BJ (cell line): ENCODE data around the gene SLC11A1. TPM values are rescaled to one million over a fixed set of nuclear protein-coding genes. Genes with fewer than 3 reads are reported as not detected.

Experiments used
- CTCF ChIA-PET: fragments of 350-600 bp; formaldehyde crosslinking; extraction: SDS; loops from one replicate; lab custom pipeline; 2021; ENCODE audit warnings: antibody characterized with exemption, inconsistent platforms; lab: Yijun Ruan, JAX
- POLR2A ChIA-PET: fragments of 300-600 bp; sonication (Branson Sonifier 250); formaldehyde crosslinking; extraction: SDS; loops from one replicate; lab custom pipeline; 2021; ENCODE audit warnings: antibody characterized with exemption; lab: Charles Lee
- DNase-seq: peaks from one replicate; pipeline ENCODE4 v3.0.0-alpha.2; 2011; ENCODE audit warnings: low read depth
- H3K27me3 ChIP-seq: 2 replicates; pipeline ENCODE4 v1.6.0; 2011; ENCODE audit warnings: low read length; ENCODE audit not compliant: control insufficient read depth, insufficient read depth
- H3K36me3 ChIP-seq: 2 replicates; pipeline ENCODE4 v1.5.1; 2011; ENCODE audit warnings: low read length; ENCODE audit not compliant: control insufficient read depth, insufficient read depth
- H3K4me3 ChIP-seq: 2 replicates; pipeline ENCODE4 v1.5.1; 2011; ENCODE audit warnings: low read depth, mild to moderate bottlenecking, control low read depth, low read length
- CTCF ChIP-seq: IDR thresholded peaks from 2 replicates; pipeline ENCODE4 v1.5.1; 2011; ENCODE audit warnings: low read depth, mild to moderate bottlenecking, control low read depth, inconsistent platforms, low read length, moderate library complexity; ENCODE audit not compliant: insufficient read depth
- polyA plus RNA-seq: library from polyadenylated mRNA; depleted of rRNA; stranded (reverse); fragments of >200 nt; gene quantifications from 2 replicates; pipeline ENCODE4 v1.2.3, GENCODE V29; 2011

Gene SLC11A1
- polyA plus RNA-seq, 1 experiment: 0.23 TPM

- no peak for DNase-seq
- Histone ChIP-seq H3K4me3 (no peak overlapping the region), H3K36me3 (peaks cover 12% of the 10 kb centered on the region), H3K27me3 (no peaks in the 10 kb centered on the region)
- POLR2A ChIA-PET: interaction anchor here (0.6 to 1.0 kb wide), 2 partner anchors 12 to 114 kb away, joined by 3 to 15 read pairs; no protein-coding TSS in a partner anchor
- CTCF ChIA-PET: interaction anchor here (2.5 kb wide), 1 partner anchor 58 kb away, joined by 17 read pairs; no protein-coding TSS in a partner anchor
- TF ChIP-seq CTCF: no peak
Observed at GRCh38 chr2:218407717-218408116, 25.6 kb downstream of the SLC11A1 start.

DNA sequence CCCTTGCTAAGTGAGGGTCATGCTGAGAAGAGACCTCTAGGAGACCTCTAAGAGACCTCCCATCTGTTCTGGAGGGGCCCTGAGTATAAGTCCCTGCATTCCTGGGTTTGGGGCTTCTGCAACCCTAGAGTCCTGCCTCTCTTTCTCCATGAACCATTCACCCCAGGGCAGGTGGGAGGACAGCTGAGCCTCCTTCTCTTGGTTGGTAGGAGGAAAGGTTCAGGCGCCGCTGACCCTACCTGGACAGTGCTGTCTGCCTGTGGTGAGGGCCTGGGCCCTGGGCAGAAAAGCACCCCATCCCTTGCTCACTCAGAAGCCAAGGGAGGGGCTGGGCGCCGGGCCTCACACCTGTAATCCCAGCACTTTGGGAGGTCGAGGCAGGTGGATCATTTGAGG is 36.2 kb downstream of the SLC11A1 start:
- POLR2A ChIA-PET: no interaction called here
- peaks cover 10% of the 10 kb centered on the region for H3K27me3 ChIP-seq
- TF ChIP-seq CTCF: no peak
- no peak overlapping the region for H3K4me3 ChIP-seq
- H3K36me3 ChIP-seq: no peaks in the 10 kb centered on the region
- CTCF ChIA-PET: interaction anchor here (1.6 kb wide), 1 partner anchor 48 kb away, joined by 3 read pairs; no protein-coding TSS in a partner anchor
- DNase-seq: no peak

- ChIA-PET CTCF (interaction anchor here (1.6 kb wide), 1 partner anchor 47 kb away, joined by 3 read pairs; no protein-coding TSS in a partner anchor), POLR2A (no interaction called here)
- DNase-seq: no peak
- no peak within 1 kb of the TSS for H3K4me3 ChIP-seq
- peaks cover 11% of the 10 kb centered on the region for H3K27me3 ChIP-seq
- TF ChIP-seq CTCF: no peak
- H3K36me3 ChIP-seq: no peaks in the 10 kb centered on the region
Observed at GRCh38 chr2:218418717-218419458, 36.8 kb downstream of the SLC11A1 start, which contains the start of gene VIL1. Gene VIL1, plus strand, starts transcription at chr2:218419123. Its CDS starts 4,656 bp downstream, at chr2:218423779.

GRCh38 chr2:218419630-218420216 is 37.6 kb downstream of the SLC11A1 start:
- no peak for TF ChIP-seq CTCF

DNA sequence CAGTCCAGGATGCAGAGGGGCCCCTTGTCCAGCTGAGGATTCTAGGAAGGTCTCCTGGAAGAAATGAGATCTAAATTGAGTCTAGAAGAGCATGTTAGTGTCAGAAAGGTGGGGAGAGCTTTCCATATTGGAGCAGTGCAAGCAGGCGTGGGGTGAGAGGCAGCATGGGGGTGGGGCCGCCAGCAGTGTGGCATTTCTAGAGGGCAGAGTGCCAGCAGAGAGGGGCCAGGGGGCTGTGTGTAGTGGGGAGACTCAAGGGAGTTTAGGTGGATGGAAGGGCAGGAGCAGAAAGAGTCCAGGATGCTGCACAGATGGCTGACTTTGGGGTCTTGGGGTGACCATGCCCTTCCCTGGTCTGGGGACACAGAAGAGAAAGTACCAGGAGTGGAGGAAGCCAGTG is 39.0 kb downstream of the SLC11A1 start:
- Histone ChIP-seq H3K4me3 (no peak overlapping the region), H3K27me3 (peaks cover 11% of the 10 kb centered on the region), H3K36me3 (no peaks in the 10 kb centered on the region)
- ChIA-PET POLR2A (no interaction called here), CTCF (no interaction called here)
- no peak for TF ChIP-seq CTCF
- DNase-seq: no peak

More at GRCh38 chr2:218419630-218420216, 37.6 kb downstream of the SLC11A1 start:
- DNase-seq: no peak
- H3K4me3 ChIP-seq: no peak overlapping the region
- ChIA-PET POLR2A (no interaction called here), CTCF (interaction anchor here (1.6 kb wide), 1 partner anchor 46 kb away, joined by 3 read pairs; no protein-coding TSS in a partner anchor)
- no peaks in the 10 kb centered on the region for H3K36me3 ChIP-seq
- peaks cover 11% of the 10 kb centered on the region for H3K27me3 ChIP-seq
